ENCODE results near the gene MARCO.
"Not testable (repeated sequence)": the region's sequence is repeated elsewhere in the genome, so short reads cannot be mapped to it uniquely, and the experiment has no call there.

MARCO gene

GRCh38 chr2:118975133-118975532 is 33.1 kb downstream of the MARCO start:
- DNase-seq: no peak

DNA sequence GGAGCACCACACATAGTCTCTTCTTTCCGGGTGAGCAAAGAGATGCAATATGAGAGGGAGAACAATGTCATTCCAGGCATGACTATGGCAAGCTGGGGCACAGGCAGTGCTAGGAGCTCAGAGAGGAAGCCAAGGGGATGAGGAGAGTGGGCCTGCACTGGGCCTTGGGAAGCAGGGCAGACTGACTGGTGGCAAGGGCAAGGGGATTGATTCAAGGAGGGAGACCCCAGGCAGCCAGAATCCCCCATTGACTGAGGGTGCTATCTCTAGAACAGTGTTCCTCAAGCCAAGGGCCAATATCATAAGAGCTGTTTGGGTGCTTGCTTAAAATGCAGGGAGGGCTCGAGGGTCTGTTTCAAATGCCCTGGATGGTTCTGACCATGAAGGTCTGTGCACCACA is 36.1 kb downstream of the MARCO start:
- DNase-seq: no peak

GRCh38 chr2:118979152-118979861 is 37.3 kb downstream of the MARCO start:
- DNase-seq: no peak

GRCh38 chr2:118980022-118980421 is 38.0 kb downstream of the MARCO start:
- DNase-seq: no peak

GRCh38 chr2:118980573-118980972 is 38.6 kb downstream of the MARCO start:
- no peak for DNase-seq

DNA sequence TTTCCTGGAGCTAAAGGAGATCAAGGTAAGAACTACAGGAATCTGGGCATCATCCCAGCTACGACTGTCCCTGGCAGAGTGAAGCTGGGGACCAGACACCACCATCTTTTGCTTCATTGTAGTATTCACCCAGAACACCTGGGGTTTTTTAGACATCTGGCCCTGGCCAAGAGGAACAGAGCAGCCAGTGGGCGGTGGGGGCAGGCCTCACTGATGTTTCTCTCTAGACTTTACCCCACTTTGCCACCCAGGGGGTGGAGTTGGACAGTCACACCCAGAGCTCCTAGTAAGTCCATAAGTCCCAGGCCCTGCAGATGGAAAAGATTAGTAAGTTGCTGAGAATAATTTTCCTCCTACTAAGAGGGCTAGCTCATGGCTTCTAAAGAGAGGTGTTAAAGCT is 39.6 kb downstream of the MARCO start:
- no peak for DNase-seq

- DNase-seq: no peak
Observed at GRCh38 chr2:118982039-118982438, 40.0 kb downstream of the MARCO start.

GRCh38 chr2:118983133-118983532 is 41.1 kb downstream of the MARCO start:
- DNase-seq: no peak

DNA sequence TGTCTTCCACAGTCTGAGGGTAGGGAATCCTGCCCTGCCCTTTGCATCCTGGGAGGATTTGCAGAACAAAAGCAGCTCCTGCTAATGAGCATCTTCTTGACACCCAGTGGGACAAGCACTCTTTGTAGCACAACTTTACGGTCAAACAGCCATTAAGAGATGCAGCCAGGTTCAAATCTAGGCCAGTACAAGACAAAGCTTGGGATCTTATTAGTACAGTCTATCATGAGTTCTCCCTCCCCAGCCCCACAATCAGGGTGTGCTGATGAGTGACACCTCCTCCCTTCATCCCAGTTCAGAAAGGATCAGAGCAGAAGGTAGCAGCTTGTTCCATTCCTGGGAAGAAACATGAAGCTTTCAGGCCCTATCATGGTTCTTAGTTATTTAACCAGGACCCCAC is 41.9 kb downstream of the MARCO start:
- DNase-seq: no peak

DNA sequence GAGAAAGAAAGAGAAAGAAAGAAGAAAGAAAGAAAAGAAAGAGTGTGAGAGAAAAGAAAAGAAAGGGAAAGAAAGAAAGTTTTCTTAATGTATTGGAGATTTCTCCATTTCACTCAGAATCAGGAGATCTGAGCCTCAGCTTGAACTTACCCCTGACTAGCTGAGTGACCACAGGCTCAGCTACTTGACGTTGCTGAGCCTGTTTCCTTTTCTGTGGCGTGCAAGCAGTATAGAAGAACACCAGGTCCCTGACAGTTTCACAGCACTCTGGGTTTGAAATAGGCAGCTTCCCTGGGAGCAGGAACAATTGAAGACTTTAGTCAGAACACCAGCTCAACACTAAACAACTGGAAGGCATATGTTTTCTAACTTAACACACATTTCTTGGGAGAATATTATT is 44.7 kb downstream of the MARCO start:
- DNase-seq: no peak

GRCh38 chr2:118987886-118988285 is 45.9 kb downstream of the MARCO start:
- no peak for DNase-seq

GRCh38 chr2:118988706-118989105 is 46.7 kb downstream of the MARCO start:
- no peak for DNase-seq

DNA sequence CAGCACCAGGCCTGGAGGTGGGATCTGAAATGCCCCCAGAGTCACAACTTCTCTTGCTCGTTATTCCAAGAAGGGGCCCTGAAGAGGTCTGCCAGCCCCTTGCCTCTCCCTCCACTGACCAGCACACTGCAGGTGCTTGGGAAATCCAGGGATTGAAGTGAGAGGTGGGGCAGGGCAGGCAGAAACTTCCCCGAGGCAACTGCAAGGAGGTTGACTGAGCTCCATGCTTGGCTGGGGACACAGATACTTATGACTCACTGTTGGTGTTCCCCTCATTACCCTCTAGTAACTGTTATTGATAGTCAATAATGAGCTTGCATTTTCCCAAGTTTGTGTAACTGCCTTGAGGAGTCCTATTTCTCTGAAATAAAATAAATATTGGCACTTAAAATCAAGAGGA is 47.5 kb downstream of the MARCO start:
- DNase-seq: no peak

DNA sequence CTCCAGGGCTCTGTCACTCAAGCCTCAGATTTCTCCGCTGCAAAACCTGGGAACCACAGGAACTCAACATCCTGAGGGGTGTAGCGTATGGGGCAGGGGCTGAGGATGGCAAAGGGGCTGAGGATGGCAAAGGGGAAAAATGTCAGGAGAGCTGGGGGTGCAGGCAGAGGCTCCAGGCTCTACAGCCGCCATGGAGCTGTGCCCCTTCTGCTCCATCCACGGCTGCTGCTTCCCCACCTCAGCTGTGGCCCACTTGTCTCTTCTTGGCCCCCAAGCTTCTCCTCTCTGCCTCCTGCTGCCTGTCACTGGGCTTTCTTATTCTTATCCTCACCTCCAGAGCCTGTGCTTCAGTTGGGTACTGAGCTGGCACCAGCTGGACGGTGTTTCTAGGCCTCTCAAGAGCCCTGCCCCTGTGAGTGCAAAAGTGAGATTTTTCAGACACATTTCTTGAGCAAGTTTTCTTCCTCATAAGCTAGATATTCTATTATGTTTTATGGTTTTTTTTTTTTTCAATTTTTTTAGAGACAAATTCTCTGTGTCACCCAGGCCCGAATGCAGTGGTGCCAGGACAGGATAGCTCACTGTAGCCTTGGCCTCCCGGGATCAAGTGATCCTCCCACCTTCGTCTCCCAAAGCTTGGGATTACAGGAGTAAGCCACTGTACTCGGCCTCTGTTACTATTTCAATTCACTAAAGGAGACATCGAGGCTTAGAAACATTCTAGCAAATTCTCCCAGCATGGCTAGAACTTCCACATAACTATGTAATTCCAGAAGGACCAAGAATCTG is 49.0 kb downstream of the MARCO start:
- no peak for DNase-seq

GRCh38 chr2:118991554-118991953 is 49.6 kb downstream of the MARCO start:
- DNase-seq: no peak

DNA sequence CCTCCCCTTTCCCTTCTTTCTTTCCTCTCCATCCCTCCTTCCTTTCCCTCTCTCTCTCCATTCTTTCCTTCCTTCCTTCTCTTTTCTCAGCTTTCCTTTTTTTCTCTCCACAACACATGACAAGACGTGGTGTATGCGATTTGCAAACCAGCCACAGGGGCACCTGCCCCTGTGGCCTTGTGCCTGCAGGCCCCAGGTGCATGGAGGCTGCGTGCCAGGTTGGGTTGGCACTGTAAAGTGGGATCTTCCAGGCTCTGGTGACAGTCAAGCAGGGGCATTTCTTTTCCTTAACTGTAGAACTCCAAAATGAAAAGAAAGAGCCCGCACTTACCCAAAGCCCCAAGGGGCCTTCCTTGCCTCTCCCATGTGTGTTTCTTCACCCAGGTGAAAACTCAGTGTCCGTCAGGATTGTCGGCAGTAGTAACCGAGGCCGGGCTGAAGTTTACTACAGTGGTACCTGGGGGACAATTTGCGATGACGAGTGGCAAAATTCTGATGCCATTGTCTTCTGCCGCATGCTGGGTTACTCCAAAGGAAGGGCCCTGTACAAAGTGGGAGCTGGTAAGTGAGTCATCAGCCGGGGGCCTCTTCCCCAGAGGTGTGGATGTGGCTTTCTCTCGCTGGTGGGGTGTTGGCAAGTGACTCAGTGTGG is 50.9 kb downstream of the MARCO start:
- DNase-seq: no peak

DNA sequence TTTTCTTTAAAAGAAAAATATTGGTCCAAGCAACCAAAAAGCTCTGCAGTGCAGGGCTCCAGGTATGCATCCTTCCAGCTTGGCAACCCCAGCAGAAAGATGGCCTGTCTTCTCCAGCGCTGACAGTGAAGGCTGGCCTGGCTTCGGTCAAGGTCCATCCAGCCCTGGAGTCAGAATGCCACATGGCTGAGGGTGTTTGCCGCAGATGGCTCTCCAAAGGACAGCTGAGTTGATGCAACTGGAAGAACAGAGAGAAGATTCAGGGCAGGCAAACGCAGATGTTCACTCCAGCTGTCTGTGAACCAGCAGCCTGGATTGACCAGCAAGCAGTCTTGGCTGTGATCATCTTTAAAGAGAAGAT is 51.4 kb downstream of the MARCO start:
- no peak for DNase-seq

DNA sequence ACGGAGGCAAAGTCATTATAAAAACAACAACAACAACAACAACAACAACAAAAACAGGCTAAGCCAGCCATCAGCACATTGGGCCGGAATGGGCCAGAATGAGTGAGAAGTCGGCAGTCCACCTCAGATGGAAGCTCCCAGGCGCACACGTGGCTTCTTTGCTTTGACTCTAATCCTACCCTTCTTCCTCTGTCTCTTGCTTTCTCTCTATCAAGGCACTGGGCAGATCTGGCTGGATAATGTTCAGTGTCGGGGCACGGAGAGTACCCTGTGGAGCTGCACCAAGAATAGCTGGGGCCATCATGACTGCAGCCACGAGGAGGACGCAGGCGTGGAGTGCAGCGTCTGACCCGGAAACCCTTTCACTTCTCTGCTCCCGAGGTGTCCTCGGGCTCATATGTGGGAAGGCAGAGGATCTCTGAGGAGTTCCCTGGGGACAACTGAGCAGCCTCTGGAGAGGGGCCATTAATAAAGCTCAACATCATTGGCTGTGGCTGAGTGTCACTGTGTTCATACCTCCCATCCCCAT is 52.2 kb downstream of the MARCO start:
- no peak for DNase-seq

DNA sequence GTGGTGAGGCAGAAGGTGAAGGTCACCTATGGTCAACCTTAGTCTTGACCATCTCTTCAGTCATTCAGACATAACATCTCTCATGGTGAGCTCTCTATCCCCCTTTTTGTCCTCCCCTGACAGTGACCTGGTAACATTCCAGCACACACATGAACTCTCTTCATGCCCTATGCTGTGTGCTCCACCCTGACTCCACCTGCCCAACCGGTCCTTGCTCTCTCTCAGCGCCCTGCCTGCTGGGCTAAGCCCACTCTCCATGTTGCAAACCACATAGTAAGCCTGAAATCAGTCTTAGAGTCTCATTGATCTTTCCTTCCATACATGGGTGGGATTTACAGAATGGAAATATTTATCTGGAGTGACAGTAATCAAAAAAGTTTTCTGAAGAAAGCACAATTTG is 52.8 kb downstream of the MARCO start:
- no peak for DNase-seq

DNA sequence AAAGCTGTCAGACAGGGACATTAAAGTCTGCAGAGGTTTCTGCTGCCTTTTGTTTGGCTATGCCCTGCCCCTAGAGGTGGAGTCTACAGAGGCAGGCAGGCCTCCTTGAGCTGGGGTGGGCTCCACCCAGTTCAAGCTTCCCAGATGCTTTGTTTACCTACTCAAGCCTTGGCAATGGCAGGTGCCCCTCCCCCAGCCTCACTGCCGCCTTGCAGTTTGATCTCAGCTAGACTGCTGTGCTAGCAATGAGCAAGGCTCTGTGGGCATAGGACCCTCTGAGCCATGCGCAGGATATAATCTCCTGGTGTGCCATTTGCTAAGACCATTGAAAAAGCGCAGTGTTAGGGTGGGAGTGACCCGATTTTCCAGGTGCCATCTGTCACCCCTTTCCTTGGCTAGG is 61.9 kb downstream of the MARCO start:
- DNase-seq: not testable (repeated sequence)

- DNase-seq: no peak
Observed at GRCh38 chr2:119004602-119005001, 62.6 kb downstream of the MARCO start.

DNA sequence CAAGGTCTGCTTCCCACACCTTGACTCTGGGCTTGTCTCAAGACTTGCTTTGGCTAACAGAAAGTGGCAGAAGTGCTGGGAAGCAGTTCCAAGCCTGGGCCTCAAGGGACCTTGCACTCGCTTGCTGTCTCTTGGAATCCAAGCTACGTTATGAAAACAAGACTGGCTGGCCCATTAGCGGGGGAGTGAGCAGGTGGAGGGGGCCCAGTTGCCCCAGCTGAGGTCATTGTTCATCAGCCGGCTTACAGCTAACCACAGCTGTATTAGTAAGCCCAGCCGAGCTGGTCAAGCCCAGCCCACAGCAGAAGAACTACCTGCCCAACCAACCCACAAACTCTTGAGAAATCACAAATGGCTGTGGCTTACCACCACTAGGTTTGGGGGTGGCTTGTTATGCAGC is 63.1 kb downstream of the MARCO start:
- DNase-seq: no peak

DNA sequence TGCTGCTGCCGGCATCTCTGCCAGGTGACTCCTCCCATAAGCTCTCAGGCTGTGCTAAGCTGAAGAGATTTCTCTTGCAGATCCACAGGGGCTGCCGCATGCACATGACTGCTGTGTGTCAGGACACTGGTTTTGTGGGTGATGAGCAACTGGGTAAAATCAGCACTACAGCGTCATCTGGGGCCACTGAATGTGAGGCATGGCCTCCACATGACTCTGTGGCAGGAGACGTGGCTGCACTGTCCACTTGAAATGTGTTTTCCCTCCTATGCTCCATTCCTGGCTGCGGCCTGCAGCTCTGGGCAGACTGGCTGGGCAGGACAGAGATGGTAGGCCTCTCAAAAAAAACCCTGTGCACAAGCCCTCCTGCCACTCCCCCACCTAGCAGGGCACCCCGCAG is 63.6 kb downstream of the MARCO start:
- no peak for DNase-seq

DNA sequence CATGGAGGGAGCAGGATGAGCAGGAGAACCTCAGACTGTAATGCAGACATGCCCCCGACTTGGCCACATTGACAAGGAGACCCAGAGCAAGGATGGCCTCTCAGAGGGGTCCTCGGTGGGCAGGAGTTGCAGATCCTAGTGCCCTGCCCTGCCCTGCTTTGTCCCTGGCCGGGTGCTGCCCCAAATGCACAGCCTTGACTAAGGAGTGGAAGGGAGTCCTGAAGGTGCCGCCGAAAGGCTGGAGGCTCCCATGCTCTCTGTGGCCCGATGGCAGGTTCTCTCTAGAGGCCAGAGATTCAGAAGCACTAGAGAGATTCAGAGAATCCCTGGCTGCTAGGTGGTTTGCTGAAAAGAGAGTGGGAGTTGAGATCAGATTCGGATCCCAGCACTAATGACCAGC is 64.4 kb downstream of the MARCO start:
- DNase-seq: no peak
